Measurements from ENCODE around the gene NLGN1. TPM values are rescaled to one million over a fixed set of nuclear protein-coding genes. Genes with fewer than 3 reads are reported as not detected.

NLGN1 gene
- total and polyA plus RNA-seq, 2 of the 8 experiments (the other 6 are each of a cell fraction or from before 2014, with no cell fraction given) = 7.8 to 14.8 TPM

DNA sequence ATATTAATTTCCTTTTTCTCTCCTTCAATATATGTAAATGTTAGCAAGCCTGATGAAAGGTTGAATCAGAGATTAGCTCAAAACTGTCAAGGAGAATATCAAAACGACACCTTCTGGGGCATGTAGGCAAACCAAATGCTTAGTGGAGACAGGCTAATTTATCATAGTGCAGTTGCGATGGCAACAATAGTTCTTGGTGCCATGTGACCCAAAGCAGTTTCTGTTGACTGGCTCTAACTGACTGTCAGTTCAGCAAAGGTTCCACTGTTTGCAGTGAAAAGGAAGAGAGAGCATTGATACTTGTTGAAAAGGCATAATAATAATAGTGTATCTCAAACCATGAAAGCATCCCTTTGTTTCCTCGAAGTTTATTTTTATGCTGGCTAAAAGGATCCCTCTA, 513.9 kb downstream of the NLGN1 start:
- H4K91ac ChIP-seq (replicated peaks; ENCODE audit: insufficient read length, low read length) = no peak overlapping the region
- no peak overlapping the region for H3K4me3 ChIP-seq (ENCODE audit: extremely low read depth in 1 of 4, insufficient read depth in 2 of 4, low read depth in 3 of 4, low read length in 4 of 4)
- no peak overlapping the region for H3K4me2 ChIP-seq (ENCODE audit: insufficient read depth in 1 of 2, low read depth in 2 of 2, low read length in 2 of 2)
- no peak overlapping the region for H3K27ac ChIP-seq (ENCODE audit: low read depth, low read length)
- H3K4me1 ChIP-seq (replicated peaks in 1 of 4; ENCODE audit: control insufficient read depth in 3 of 4, insufficient read depth in 4 of 4, low read length in 3 of 4) = peaks cover 4 to 21% (median 13%) of the 10 kb centered on the region in 4 experiments; a peak in 6 of 7 replicates
- H3K79me1 ChIP-seq (ENCODE audit: low read depth, low read length) = no peaks in the 10 kb centered on the region
- H3K18ac ChIP-seq (ENCODE audit: extremely low read depth, low read length) = no peak overlapping the region
- H3K23me2 ChIP-seq (ENCODE audit: low read depth, low read length) = no peaks in the 10 kb centered on the region; the same call in 1 of the 2 replicates
- no peak overlapping the region for H2BK20ac ChIP-seq (ENCODE audit: low read length)
- H3K23ac ChIP-seq (ENCODE audit: insufficient read length) = no peak overlapping the region
- no peak overlapping the region; the same call in 1 of the 2 replicates for H2BK12ac ChIP-seq (ENCODE audit: low read depth, low read length)
- CTCF ChIA-PET (ENCODE audit: partially characterized antibody) = interaction anchor here (0.5 kb wide), 1 partner anchor 32 kb away, joined by 4 read pairs; no protein-coding TSS in a partner anchor
- no peak overlapping the region for H3K14ac ChIP-seq (ENCODE audit: insufficient read length)
- H2BK5ac ChIP-seq (ENCODE audit: low read depth, low read length) = no peak overlapping the region
- no peak overlapping the region for H2AFZ ChIP-seq (ENCODE audit: low read length)
- FAIRE-seq (no peak), DNase-seq (ENCODE audit: low read depth in 1 of 2, low spot score in 2 of 2) (no peak)
- no peaks in the 10 kb centered on the region for H3K36me3 ChIP-seq (ENCODE audit: control insufficient read depth in 2 of 4, insufficient read depth in 4 of 4, low read length in 3 of 4)
- H2AK5ac ChIP-seq (ENCODE audit: low read depth, low read length) = no peak overlapping the region
- no peaks in the 10 kb centered on the region for H3K79me2 ChIP-seq (ENCODE audit: control insufficient read depth in 1 of 2, insufficient read depth in 2 of 2, low read length in 2 of 2)
- no peak overlapping the region for H4K5ac ChIP-seq (ENCODE audit: insufficient read length, low read depth, low read length)
- POLR2A ChIA-PET (ENCODE audit: partially characterized antibody) = interaction anchor here (0.7 kb wide), 1 partner anchor 142 kb away, joined by 3 read pairs; no protein-coding TSS in a partner anchor
- H3K27me3 ChIP-seq (replicated peaks in 1 of 4; ENCODE audit: control insufficient read depth in 3 of 4, extremely low read depth in 1 of 4, insufficient read depth in 3 of 4, low read length in 3 of 4) = peaks cover 0 to 1% (median 0%) of the 10 kb centered on the region in 4 experiments; a peak in 1 of 7 replicates
- no peak overlapping the region for H2BK15ac ChIP-seq (ENCODE audit: low read length)
- H4K8ac ChIP-seq (ENCODE audit: extremely low read depth, insufficient read depth, low read length) = no peak overlapping the region
- 78% methylated on average over 3 of the region's 3 CpGs; no CpG with 5 or more reads in 1 of the 2 experiments for WGBS, 2 experiments (ENCODE audit: extremely low coverage in 1 of 2, insufficient coverage in 1 of 2, insufficient read length in 1 of 2, insufficient replicate concordance in 2 of 2, low coverage in 1 of 2, low lambda C conversion rate in 2 of 2, missing lambda C conversion rate in 1 of 2)
- H3K9ac ChIP-seq (replicated peaks in 1 of 4; ENCODE audit: extremely low read depth in 1 of 4, low read depth in 3 of 4, low read length in 3 of 4) = no peak overlapping the region
- no peaks in the 10 kb centered on the region for H4K20me1 ChIP-seq (replicated peaks in 1 of 2; ENCODE audit: control insufficient read depth in 1 of 2, insufficient read depth in 2 of 2, low read length in 2 of 2)
- H2BK120ac ChIP-seq (replicated peaks; ENCODE audit: low read depth, low read length) = no peak overlapping the region
- TF ChIP-seq HDAC2 (IDR thresholded peaks at IDR 0.05; ENCODE audit: borderline replicate concordance in 1 of 2, low read depth in 2 of 2, low read length in 2 of 2) = no peak
- TF ChIP-seq, protein P1, sequence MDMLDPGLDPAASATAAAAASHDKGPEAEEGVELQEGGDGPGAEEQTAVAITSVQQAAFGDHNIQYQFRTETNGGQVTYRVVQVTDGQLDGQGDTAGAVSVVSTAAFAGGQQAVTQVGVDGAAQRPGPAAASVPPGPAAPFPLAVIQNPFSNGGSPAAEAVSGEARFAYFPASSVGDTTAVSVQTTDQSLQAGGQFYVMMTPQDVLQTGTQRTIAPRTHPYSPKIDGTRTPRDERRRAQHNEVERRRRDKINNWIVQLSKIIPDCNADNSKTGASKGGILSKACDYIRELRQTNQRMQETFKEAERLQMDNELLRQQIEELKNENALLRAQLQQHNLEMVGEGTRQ (IDR thresholded peaks at IDR 0.05; ENCODE audit: low read length) = peak; percentile 32; the same call in 1 of the 2 replicates
- TF ChIP-seq, protein P2, sequence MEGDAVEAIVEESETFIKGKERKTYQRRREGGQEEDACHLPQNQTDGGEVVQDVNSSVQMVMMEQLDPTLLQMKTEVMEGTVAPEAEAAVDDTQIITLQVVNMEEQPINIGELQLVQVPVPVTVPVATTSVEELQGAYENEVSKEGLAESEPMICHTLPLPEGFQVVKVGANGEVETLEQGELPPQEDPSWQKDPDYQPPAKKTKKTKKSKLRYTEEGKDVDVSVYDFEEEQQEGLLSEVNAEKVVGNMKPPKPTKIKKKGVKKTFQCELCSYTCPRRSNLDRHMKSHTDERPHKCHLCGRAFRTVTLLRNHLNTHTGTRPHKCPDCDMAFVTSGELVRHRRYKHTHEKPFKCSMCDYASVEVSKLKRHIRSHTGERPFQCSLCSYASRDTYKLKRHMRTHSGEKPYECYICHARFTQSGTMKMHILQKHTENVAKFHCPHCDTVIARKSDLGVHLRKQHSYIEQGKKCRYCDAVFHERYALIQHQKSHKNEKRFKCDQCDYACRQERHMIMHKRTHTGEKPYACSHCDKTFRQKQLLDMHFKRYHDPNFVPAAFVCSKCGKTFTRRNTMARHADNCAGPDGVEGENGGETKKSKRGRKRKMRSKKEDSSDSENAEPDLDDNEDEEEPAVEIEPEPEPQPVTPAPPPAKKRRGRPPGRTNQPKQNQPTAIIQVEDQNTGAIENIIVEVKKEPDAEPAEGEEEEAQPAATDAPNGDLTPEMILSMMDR (IDR thresholded peaks at IDR 0.05; ENCODE audit: control extremely low read depth in 1 of 3, insufficient read depth in 1 of 3, low read depth in 1 of 3, low read length in 3 of 3) = no peak
- no peak overlapping the region for H3K56ac ChIP-seq (replicated peaks; ENCODE audit: insufficient read length, low read depth, low read length)
- no peaks in the 10 kb centered on the region for H3K9me3 ChIP-seq (ENCODE audit: insufficient read depth in 2 of 2, low read depth in 1 of 2, low read length in 1 of 2)
- no peak overlapping the region for H3K4ac ChIP-seq (replicated peaks; ENCODE audit: insufficient read length, low read depth, low read length)
